Sigmoid colon (tissue), 7 donors: ENCODE measurements around the gene METTL27. TPM values are rescaled to one million over a fixed set of nuclear protein-coding genes. Genes with fewer than 3 reads are reported as not detected.

Experiments
- DNase-seq: peaks from one replicate; pipeline ENCODE4 v3.0.0-alpha.2; 2019
- H3K27ac ChIP-seq, 4 donors: fragments of 200-600 bp; sonication (generic); one replicate each; pipeline ENCODE4 v1.5.1; 2016 to 2019; ENCODE audit warnings: mild to moderate bottlenecking in 1 of 4
- H3K27me3 ChIP-seq, 3 donors: fragments of 200-600 bp; sonication (generic); one replicate each; pipeline ENCODE4 v1.5.1; 2019; ENCODE audit warnings: mild to moderate bottlenecking in 1 of 3
- H3K36me3 ChIP-seq, 4 donors: fragments of 200-600 bp; sonication (generic); one replicate each; pipeline ENCODE4 v1.5.1; 2016 to 2019
- H3K4me1 ChIP-seq, 4 donors: fragments of 200-600 bp; sonication (generic); one replicate each; pipeline ENCODE4 v1.5.1; 2017 to 2019
- H3K4me3 ChIP-seq, 4 donors: fragments of 200-600 bp; sonication (generic); one replicate each; pipeline ENCODE4 v1.5.1; 2017 to 2019; ENCODE audit warnings: mild to moderate bottlenecking in 2 of 4, moderate library complexity in 1 of 4
- H3K9me3 ChIP-seq, 4 donors: fragments of 200-600 bp in 3 of 4; sonication (generic) in 3 of 4; one replicate each; pipeline versions ENCODE4 v1.5.1 to v1.6.1; 2013 to 2019
- CTCF ChIP-seq, 4 experiments: fragments of 450-650 bp in 3 of 4; fragments of 200-600 bp in 1 of 4; IDR thresholded peaks; one replicate each; pipeline ENCODE4 v1.5.1; 2016 to 2019; ENCODE audit warnings: antibody characterized with exemption in 4 of 4, mild to moderate bottlenecking in 3 of 4, moderate library complexity in 2 of 4
- EP300 ChIP-seq, 4 donors: sonication (generic); formaldehyde crosslinking; IDR thresholded peaks; one replicate each; pipeline ENCODE4 v1.6.1; 2017; ENCODE audit warnings: antibody characterized with exemption in 4 of 4
- POLR2A ChIP-seq, 2 donors: fragments of 450-650 bp; IDR thresholded peaks; one replicate each; pipeline ENCODE4 v1.6.1; 2016; ENCODE audit warnings: antibody characterized with exemption in 2 of 2, mild to moderate bottlenecking in 2 of 2, moderate library complexity in 2 of 2
- POLR2AphosphoS5 ChIP-seq, 4 donors: sonication (generic); formaldehyde crosslinking; IDR thresholded peaks; one replicate each; pipeline ENCODE4 v1.6.1; 2017; ENCODE audit warnings: antibody characterized with exemption in 4 of 4
- WGBS, 2 donors: extraction: QIAGEN DNeasy Blood & Tissue Kit; methylation state at CpG; one replicate each; pipeline ENCODE4 v1.1.7; 2013; 5-methylcytosine and 5-hydroxymethylcytosine counted together
- intact Hi-C: fragments of 100-400 bp; cut with DNase I; formaldehyde crosslinking; loops from one replicate; pipeline ENCODE4 v1.15.1; 2023
- polyA plus RNA-seq, 3 donors: library from polyadenylated mRNA; stranded (reverse); fragments of 200-250 nt; gene quantifications; one replicate each; pipeline ENCODE4 v1.2.3, GENCODE V29; 2013
- total RNA-seq, 4 donors: library from RNA; depleted of rRNA; stranded (reverse); fragments of >200 nt; gene quantifications; one replicate each; pipeline ENCODE4 v1.1.0, GENCODE V29; 2016
- donor health status: healthy with polysubstance abuse.
- donor health status: Bipolar disorder and iron deficiency.
- donor health status: healthy.

METTL27 gene
- total and polyA plus RNA-seq, 7 donors: 0.99 to 12.3 (median 2.9) TPM

GRCh38 chr7:73876361-73876760, 34.0 kb upstream of the METTL27 start:
- DNase-seq: no peak
- Histone ChIP-seq H3K9me3 (no peaks in the 10 kb centered on the region), H3K27ac (no peak overlapping the region), H3K4me1 (peaks cover 0 to 8% (median 1%) of the 10 kb centered on the region in 4 donors), H3K27me3 (peaks cover 0 to 4% (median 0%) of the 10 kb centered on the region in 3 donors), H3K4me3 (no peak overlapping the region), H3K36me3 (no peaks in the 10 kb centered on the region)
- intact Hi-C loops: no loop called here
- no peak for TF ChIP-seq POLR2A (IDR thresholded peaks at IDR 0.05)
- no peak for TF ChIP-seq POLR2AphosphoS5 (IDR thresholded peaks at IDR 0.05)
- TF ChIP-seq EP300 (IDR thresholded peaks at IDR 0.05): no peak
- TF ChIP-seq CTCF (IDR thresholded peaks at IDR 0.05): no peak
- 97 to 98% methylated on average over 8 of the region's 8 CpGs for WGBS, 2 donors

GRCh38 chr7:73872056-73872908, 30.0 kb upstream of the METTL27 start:
- H3K9me3 ChIP-seq: no peaks in the 10 kb centered on the region
- no peak for DNase-seq
- TF ChIP-seq POLR2AphosphoS5 (IDR thresholded peaks at IDR 0.05) (no peak), EP300 (IDR thresholded peaks at IDR 0.05) (no peak), CTCF (IDR thresholded peaks at IDR 0.05) (no peak), POLR2A (IDR thresholded peaks at IDR 0.05) (no peak)
- 83 to 84% methylated on average over 13 of the region's 13 CpGs for WGBS, 2 donors
- H3K27me3 ChIP-seq: no peaks in the 10 kb centered on the region
- H3K4me3 ChIP-seq: no peak overlapping the region
- intact Hi-C loops: no loop called here
- no peaks in the 10 kb centered on the region for H3K36me3 ChIP-seq
- peak overlapping the region in 1 of 4 donors; percentile 40 for H3K27ac ChIP-seq
- peaks cover 0 to 32% (median 24%) of the 10 kb centered on the region in 4 donors for H3K4me1 ChIP-seq

- H3K4me3 ChIP-seq: no peak overlapping the region
- no peak for DNase-seq
- no peaks in the 10 kb centered on the region for H3K9me3 ChIP-seq
- no peaks in the 10 kb centered on the region for H3K27me3 ChIP-seq
- H3K27ac ChIP-seq: peak overlapping the region in 1 of 4 donors; percentile 40
- WGBS, 2 donors: 34 to 68% methylated on average over 20 of the region's 20 CpGs
- TF ChIP-seq POLR2A (IDR thresholded peaks at IDR 0.05): no peak
- TF ChIP-seq POLR2AphosphoS5 (IDR thresholded peaks at IDR 0.05): no peak
- TF ChIP-seq CTCF (IDR thresholded peaks at IDR 0.05): peak in 1 of 4 experiments; percentile 8
- no peak for TF ChIP-seq EP300 (IDR thresholded peaks at IDR 0.05)
- no peaks in the 10 kb centered on the region for H3K36me3 ChIP-seq
- intact Hi-C loops: no loop called here
- H3K4me1 ChIP-seq: peaks cover 0 to 32% (median 24%) of the 10 kb centered on the region in 4 donors
Measured at GRCh38 chr7:73871163-73872011, 29.1 kb upstream of the METTL27 start.

- Histone ChIP-seq H3K27ac (peak overlapping the region; percentile 5 to 67 (median 48)), H3K4me1 (peaks cover 0 to 32% (median 24%) of the 10 kb centered on the region in 4 donors), H3K36me3 (no peaks in the 10 kb centered on the region), H3K4me3 (no peak overlapping the region), H3K27me3 (no peaks in the 10 kb centered on the region), H3K9me3 (no peaks in the 10 kb centered on the region)
- no peak for TF ChIP-seq POLR2A (IDR thresholded peaks at IDR 0.05)
- TF ChIP-seq CTCF (IDR thresholded peaks at IDR 0.05): no peak
- TF ChIP-seq EP300 (IDR thresholded peaks at IDR 0.05): no peak
- TF ChIP-seq POLR2AphosphoS5 (IDR thresholded peaks at IDR 0.05): no peak
- DNase-seq: peak; percentile 73
- intact Hi-C loops: no loop called here
- WGBS, 2 donors: 69 to 76% methylated on average over 15 of the region's 15 CpGs
Measured at GRCh38 chr7:73870041-73870492, 27.8 kb upstream of the METTL27 start.
